ENCODE data around the gene NOL7.

NOL7 gene

GRCh38 chr6:13586603-13587542 lies 28.3 kb upstream of the NOL7 start:
- H3K27me3 ChIP-seq (ENCODE audit: control insufficient read depth, insufficient read depth, low read length): no peaks in the 10 kb centered on the region
- H3K79me2 ChIP-seq: peaks cover 6% of the 10 kb centered on the region
- peaks cover 5% of the 10 kb centered on the region for H3K4me1 ChIP-seq
- no peaks in the 10 kb centered on the region for H3K36me3 ChIP-seq (ENCODE audit: control insufficient read depth, insufficient read depth, low read length)
- H3K9ac ChIP-seq: no peak overlapping the region
- no peak overlapping the region for H3K4me2 ChIP-seq (ENCODE audit: low read length)
- no peak overlapping the region for H3K27ac ChIP-seq
- no peak overlapping the region for H3K4me3 ChIP-seq (ENCODE audit: low read depth, low read length)
- no peak for TF ChIP-seq CTCF (IDR thresholded peaks at IDR 0.05)
- no peaks in the 10 kb centered on the region for H3K9me3 ChIP-seq (ENCODE audit: control insufficient read depth, low read length)
- H2AFZ ChIP-seq: no peak overlapping the region

GRCh38 chr6:13589801-13590200 lies 25.3 kb upstream of the NOL7 start:
- no peak overlapping the region for H3K9ac ChIP-seq
- no peak overlapping the region for H3K27ac ChIP-seq
- peaks cover 5% of the 10 kb centered on the region for H3K4me1 ChIP-seq
- H3K4me3 ChIP-seq (ENCODE audit: low read depth, low read length): no peak overlapping the region
- H3K36me3 ChIP-seq (ENCODE audit: control insufficient read depth, insufficient read depth, low read length): no peaks in the 10 kb centered on the region
- H3K4me2 ChIP-seq (ENCODE audit: low read length): no peak overlapping the region
- H3K27me3 ChIP-seq (ENCODE audit: control insufficient read depth, insufficient read depth, low read length): no peaks in the 10 kb centered on the region
- no peak for TF ChIP-seq CTCF (IDR thresholded peaks at IDR 0.05)
- peaks cover 6% of the 10 kb centered on the region for H3K79me2 ChIP-seq
- no peak overlapping the region for H2AFZ ChIP-seq
- no peaks in the 10 kb centered on the region for H3K9me3 ChIP-seq (ENCODE audit: control insufficient read depth, low read length)

- Histone ChIP-seq H2AFZ (no peak overlapping the region), H3K27me3 (ENCODE audit: control insufficient read depth, insufficient read depth, low read length) (no peaks in the 10 kb centered on the region), H3K36me3 (ENCODE audit: control insufficient read depth, insufficient read depth, low read length) (no peaks in the 10 kb centered on the region), H3K9me3 (ENCODE audit: control insufficient read depth, low read length) (no peaks in the 10 kb centered on the region), H3K4me3 (ENCODE audit: low read depth, low read length) (no peak overlapping the region), H3K27ac (no peak overlapping the region), H3K4me2 (ENCODE audit: low read length) (no peak overlapping the region), H3K9ac (no peak overlapping the region), H3K79me2 (peaks cover 6% of the 10 kb centered on the region), H3K4me1 (peaks cover 5% of the 10 kb centered on the region)
- no peak for TF ChIP-seq CTCF (IDR thresholded peaks at IDR 0.05)
Observed at GRCh38 chr6:13590574-13591153, 24.5 kb upstream of the NOL7 start.

GRCh38 chr6:13591205-13591921 lies 23.8 kb upstream of the NOL7 start:
- Histone ChIP-seq H3K79me2 (peaks cover 6% of the 10 kb centered on the region), H3K9ac (no peak overlapping the region), H3K27me3 (ENCODE audit: control insufficient read depth, insufficient read depth, low read length) (no peaks in the 10 kb centered on the region), H3K4me1 (peaks cover 5% of the 10 kb centered on the region), H2AFZ (no peak overlapping the region), H3K9me3 (ENCODE audit: control insufficient read depth, low read length) (no peaks in the 10 kb centered on the region), H3K27ac (no peak overlapping the region), H3K4me3 (ENCODE audit: low read depth, low read length) (no peak overlapping the region), H3K4me2 (ENCODE audit: low read length) (no peak overlapping the region), H3K36me3 (ENCODE audit: control insufficient read depth, insufficient read depth, low read length) (no peaks in the 10 kb centered on the region)
- TF ChIP-seq CTCF (IDR thresholded peaks at IDR 0.05): no peak

Data from parathyroid adenoma (tissue), 2 donors.